ENCODE data around the gene ZBBX. TPM values are rescaled to one million over a fixed set of nuclear protein-coding genes. Genes with fewer than 3 reads are reported as not detected.

The ZBBX gene
- total RNA-seq, 3 donors from 2014 or later, result not detected

GRCh38 chr3:167209011-167209410 lies 171.1 kb downstream of the ZBBX start:
- no peak for DNase-seq (ENCODE audit: low spot score in 2 of 2)
- no peaks in the 10 kb centered on the region for H3K27me3 ChIP-seq
- intact Hi-C loops (cut with DNase I; ENCODE audit: low total_unique reads), result no loop called here
- no peak overlapping the region for H3K4me3 ChIP-seq
- H3K36me3 ChIP-seq, result no peaks in the 10 kb centered on the region
- no peak for TF ChIP-seq POLR2A (IDR thresholded peaks at IDR 0.05)
- TF ChIP-seq POLR2AphosphoS5 (IDR thresholded peaks at IDR 0.05), result no peak
- no peak for TF ChIP-seq CTCF (IDR thresholded peaks at IDR 0.05)
- H3K27ac ChIP-seq, result no peak overlapping the region
- no peaks in the 10 kb centered on the region for H3K9me3 ChIP-seq
- H3K4me1 ChIP-seq, result no peaks in the 10 kb centered on the region

- Histone ChIP-seq H3K4me3 (no peak overlapping the region), H3K9me3 (no peaks in the 10 kb centered on the region), H3K4me1 (no peaks in the 10 kb centered on the region), H3K27ac (no peak overlapping the region), H3K27me3 (no peaks in the 10 kb centered on the region), H3K36me3 (no peaks in the 10 kb centered on the region)
- intact Hi-C loops (cut with DNase I; ENCODE audit: low total_unique reads), result no loop called here
- no peak for DNase-seq (ENCODE audit: low spot score in 2 of 2)
- TF ChIP-seq POLR2A (IDR thresholded peaks at IDR 0.05), result no peak
- TF ChIP-seq POLR2AphosphoS5 (IDR thresholded peaks at IDR 0.05), result no peak
- TF ChIP-seq CTCF (IDR thresholded peaks at IDR 0.05), result no peak
Measured at GRCh38 chr3:167203062-167203461, 177.0 kb downstream of the ZBBX start.

GRCh38 chr3:167198949-167199600 lies 181.0 kb downstream of the ZBBX start:
- Histone ChIP-seq H3K4me1 (no peaks in the 10 kb centered on the region), H3K9me3 (no peaks in the 10 kb centered on the region), H3K36me3 (no peaks in the 10 kb centered on the region), H3K4me3 (no peak overlapping the region), H3K27me3 (no peaks in the 10 kb centered on the region), H3K27ac (no peak overlapping the region)
- no peak for TF ChIP-seq CTCF (IDR thresholded peaks at IDR 0.05)
- TF ChIP-seq POLR2A (IDR thresholded peaks at IDR 0.05), result no peak
- no peak for TF ChIP-seq POLR2AphosphoS5 (IDR thresholded peaks at IDR 0.05)
- no peak for DNase-seq (ENCODE audit: low spot score in 2 of 2)
- intact Hi-C loops (cut with DNase I; ENCODE audit: low total_unique reads), result no loop called here

Other genes starting within 250 kb of the ZBBX start
- 1 to 10 TPM in 1 of 3 donors, not detected in 2; 1.6 TPM for gene SERPINI2, start 93.7 kb upstream of the ZBBX start, total RNA-seq

Measured in breast epithelium (tissue), 4 donors.